ENCODE data around the gene PDIA2. TPM values are rescaled to one million over a fixed set of nuclear protein-coding genes. Genes with fewer than 3 reads are reported as not detected.

Gene PDIA2
- polyA plus RNA-seq, 1 of the 3 experiments (the other 2 are of a cell fraction): 1.7 TPM

DNA sequence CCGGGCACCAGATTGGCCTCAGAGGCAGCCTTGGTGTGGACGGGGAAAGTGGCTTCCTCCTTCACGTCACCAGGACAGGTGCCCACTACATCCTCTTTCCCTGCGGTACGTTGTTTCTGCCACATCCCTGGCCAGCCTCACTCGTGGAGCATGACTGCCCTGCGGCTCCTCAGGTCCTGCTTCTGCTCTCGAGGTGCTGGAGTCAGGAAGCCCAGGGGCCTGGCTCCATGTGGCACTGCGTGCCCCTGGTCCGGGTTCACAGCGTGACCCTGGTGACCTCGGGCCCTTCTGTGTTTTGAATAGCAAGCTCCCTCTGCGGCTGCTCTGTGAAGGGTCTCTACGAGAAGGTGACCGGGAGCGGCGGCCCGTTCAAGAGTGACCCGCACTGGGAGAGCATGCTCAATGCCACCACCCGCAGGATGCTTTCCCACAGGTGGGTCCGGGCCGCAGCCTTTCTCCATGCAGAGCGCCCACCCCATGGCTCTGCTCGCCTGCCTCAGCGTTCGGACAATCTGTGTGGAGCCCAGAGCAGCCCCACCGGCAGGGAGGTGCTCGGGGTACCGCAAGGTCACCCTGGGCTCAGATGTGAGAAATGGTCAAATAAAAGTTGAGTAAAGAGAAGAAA, 20.7 kb upstream of the PDIA2 start:
- Histone ChIP-seq H3K36me3 (replicated peaks in 1 of 2; ENCODE audit: control insufficient read depth in 1 of 2, insufficient read depth in 2 of 2, low read length in 1 of 2) (peaks cover under 1 to 51% of the 10 kb centered on the region in 2 experiments), H3K9me3 (no peaks in the 10 kb centered on the region), H2AFZ (ENCODE audit: low read depth) (no peak overlapping the region), H3K4me3 (ENCODE audit: low read depth in 2 of 2, low read length in 1 of 2) (no peak overlapping the region), H4K20me1 (ENCODE audit: insufficient read depth) (no peaks in the 10 kb centered on the region), H3K4me1 (ENCODE audit: control insufficient read depth in 1 of 2, insufficient read depth in 2 of 2, low read depth in 1 of 2, low read length in 1 of 2) (no peaks in the 10 kb centered on the region; a peak in 1 of 4 replicates), H3K9me2 (no peaks in the 10 kb centered on the region), H3K27ac (ENCODE audit: low read depth in 2 of 2, low read length in 1 of 2) (no peak overlapping the region), H3K79me2 (ENCODE audit: insufficient read depth) (no peaks in the 10 kb centered on the region), H3K4me2 (no peak overlapping the region), H3K9ac (no peak overlapping the region), H3F3A (replicated peaks; ENCODE audit: insufficient read depth) (no peaks in the 10 kb centered on the region), H3K27me3 (ENCODE audit: insufficient read depth) (no peaks in the 10 kb centered on the region)
- CTCF ChIA-PET: no interaction called here
- DNase-seq: peak; percentile 6
- POLR2A ChIA-PET: no interaction called here
- TF ChIP-seq NRF1 (IDR thresholded peaks at IDR 0.05; ENCODE audit: low read depth, low read length) (no peak), CHD2 (IDR thresholded peaks at IDR 0.05; ENCODE audit: low read length, partially characterized antibody) (no peak), POLR2AphosphoS5 (IDR thresholded peaks at IDR 0.05; ENCODE audit: low read depth, low read length) (no peak), YY1 (IDR thresholded peaks at IDR 0.05; ENCODE audit: low read depth) (no peak), GATA2 (CRISPR knock-in tag; IDR thresholded peaks at IDR 0.05) (no peak), RCOR1 (IDR thresholded peaks at IDR 0.05; ENCODE audit: low read length) (no peak), JUND (IDR thresholded peaks at IDR 0.05) (no peak), SIN3A (IDR thresholded peaks at IDR 0.05; ENCODE audit: borderline replicate concordance, low read depth, low read length) (no peak)
- WGBS (ENCODE audit: low lambda C conversion rate): 96% methylated on average over 23 of the region's 29 CpGs

DNA sequence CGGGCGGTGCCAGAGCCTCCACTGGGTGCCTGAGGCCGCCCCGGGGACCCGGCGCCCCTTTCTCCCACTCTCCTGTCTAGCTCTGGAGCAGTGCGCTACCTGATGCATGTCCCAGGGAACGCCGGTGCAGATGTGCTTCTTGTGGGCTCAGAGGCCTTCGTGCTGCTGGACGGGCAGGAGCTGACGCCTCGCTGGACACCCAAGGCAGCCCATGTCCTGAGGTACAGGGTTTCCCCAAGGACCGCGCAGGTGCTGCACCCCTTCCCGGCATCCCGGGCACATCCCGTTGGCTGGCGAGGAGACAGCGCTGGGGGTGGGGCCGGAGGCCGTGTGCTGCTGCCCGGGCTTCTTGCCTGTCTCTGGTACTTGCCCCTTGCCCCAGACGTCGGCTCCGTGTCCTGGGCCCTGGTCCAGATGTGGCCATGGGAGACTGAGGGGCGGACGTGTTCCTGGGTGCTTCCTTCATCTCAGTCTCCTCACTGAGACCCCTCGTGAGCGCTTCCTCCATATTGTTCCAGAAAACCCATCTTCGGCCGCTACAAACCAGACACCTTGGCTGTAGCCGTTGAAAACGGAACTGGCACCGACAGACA, 19.7 kb upstream of the PDIA2 start:
- Histone ChIP-seq H3K27me3 (ENCODE audit: insufficient read depth) (no peaks in the 10 kb centered on the region), H3K9me2 (no peaks in the 10 kb centered on the region), H3K27ac (ENCODE audit: low read depth in 2 of 2, low read length in 1 of 2) (no peak overlapping the region), H4K20me1 (ENCODE audit: insufficient read depth) (no peaks in the 10 kb centered on the region), H3K36me3 (replicated peaks in 1 of 2; ENCODE audit: control insufficient read depth in 1 of 2, insufficient read depth in 2 of 2, low read length in 1 of 2) (peaks cover 0 to 51% of the 10 kb centered on the region in 2 experiments), H3K9me3 (no peaks in the 10 kb centered on the region), H3K4me3 (ENCODE audit: low read depth in 2 of 2, low read length in 1 of 2) (no peak overlapping the region), H3K4me1 (ENCODE audit: control insufficient read depth in 1 of 2, insufficient read depth in 2 of 2, low read depth in 1 of 2, low read length in 1 of 2) (peaks cover 0 to 6% of the 10 kb centered on the region in 2 experiments; a peak in 1 of 4 replicates), H3K9ac (no peak overlapping the region), H3K4me2 (no peak overlapping the region), H2AFZ (ENCODE audit: low read depth) (no peak overlapping the region), H3K79me2 (ENCODE audit: insufficient read depth) (no peaks in the 10 kb centered on the region), H3F3A (replicated peaks; ENCODE audit: insufficient read depth) (no peaks in the 10 kb centered on the region)
- 96% methylated on average over 19 of the region's 35 CpGs for WGBS (ENCODE audit: low lambda C conversion rate)
- CTCF ChIA-PET: no interaction called here
- TF ChIP-seq TCF12 (IDR thresholded peaks at IDR 0.05) (no peak), TAF1 (IDR thresholded peaks at IDR 0.05; ENCODE audit: borderline replicate concordance, low read depth, low read length) (no peak), EP300 (IDR thresholded peaks at IDR 0.05; ENCODE audit: borderline replicate concordance in 1 of 2, low read depth in 1 of 2, low read length in 1 of 2) (no peak), MXI1 (IDR thresholded peaks at IDR 0.05; ENCODE audit: low read depth, low read length) (no peak), JUND (IDR thresholded peaks at IDR 0.05) (no peak), SMC3 (IDR thresholded peaks at IDR 0.05; ENCODE audit: low read depth, low read length) (no peak), FOXM1 (IDR thresholded peaks at IDR 0.05; ENCODE audit: low read depth) (no peak)
- TF ChIP-seq, protein P1, sequence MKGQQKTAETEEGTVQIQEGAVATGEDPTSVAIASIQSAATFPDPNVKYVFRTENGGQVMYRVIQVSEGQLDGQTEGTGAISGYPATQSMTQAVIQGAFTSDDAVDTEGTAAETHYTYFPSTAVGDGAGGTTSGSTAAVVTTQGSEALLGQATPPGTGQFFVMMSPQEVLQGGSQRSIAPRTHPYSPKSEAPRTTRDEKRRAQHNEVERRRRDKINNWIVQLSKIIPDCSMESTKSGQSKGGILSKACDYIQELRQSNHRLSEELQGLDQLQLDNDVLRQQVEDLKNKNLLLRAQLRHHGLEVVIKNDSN (IDR thresholded peaks at IDR 0.05; ENCODE audit: borderline replicate concordance, low read depth): no peak
- TF ChIP-seq, protein P2, sequence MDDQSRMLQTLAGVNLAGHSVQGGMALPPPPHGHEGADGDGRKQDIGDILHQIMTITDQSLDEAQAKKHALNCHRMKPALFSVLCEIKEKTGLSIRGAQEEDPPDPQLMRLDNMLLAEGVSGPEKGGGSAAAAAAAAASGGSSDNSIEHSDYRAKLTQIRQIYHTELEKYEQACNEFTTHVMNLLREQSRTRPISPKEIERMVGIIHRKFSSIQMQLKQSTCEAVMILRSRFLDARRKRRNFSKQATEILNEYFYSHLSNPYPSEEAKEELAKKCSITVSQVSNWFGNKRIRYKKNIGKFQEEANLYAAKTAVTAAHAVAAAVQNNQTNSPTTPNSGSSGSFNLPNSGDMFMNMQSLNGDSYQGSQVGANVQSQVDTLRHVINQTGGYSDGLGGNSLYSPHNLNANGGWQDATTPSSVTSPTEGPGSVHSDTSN (IDR thresholded peaks at IDR 0.05): no peak
- POLR2A ChIA-PET: interaction anchor here (1.0 kb wide), 1 partner anchor 42 kb away, joined by 3 read pairs; no protein-coding TSS in a partner anchor
- peak; percentile 12 for DNase-seq
